ENCODE data around the gene LIME1. TPM values are rescaled to one million over a fixed set of nuclear protein-coding genes. Genes with fewer than 3 reads are reported as not detected.

Gene LIME1
- total and polyA plus RNA-seq, 2 of the 4 experiments (the other 2 are of a cell fraction): 0.36 to 7.8 TPM

DNA sequence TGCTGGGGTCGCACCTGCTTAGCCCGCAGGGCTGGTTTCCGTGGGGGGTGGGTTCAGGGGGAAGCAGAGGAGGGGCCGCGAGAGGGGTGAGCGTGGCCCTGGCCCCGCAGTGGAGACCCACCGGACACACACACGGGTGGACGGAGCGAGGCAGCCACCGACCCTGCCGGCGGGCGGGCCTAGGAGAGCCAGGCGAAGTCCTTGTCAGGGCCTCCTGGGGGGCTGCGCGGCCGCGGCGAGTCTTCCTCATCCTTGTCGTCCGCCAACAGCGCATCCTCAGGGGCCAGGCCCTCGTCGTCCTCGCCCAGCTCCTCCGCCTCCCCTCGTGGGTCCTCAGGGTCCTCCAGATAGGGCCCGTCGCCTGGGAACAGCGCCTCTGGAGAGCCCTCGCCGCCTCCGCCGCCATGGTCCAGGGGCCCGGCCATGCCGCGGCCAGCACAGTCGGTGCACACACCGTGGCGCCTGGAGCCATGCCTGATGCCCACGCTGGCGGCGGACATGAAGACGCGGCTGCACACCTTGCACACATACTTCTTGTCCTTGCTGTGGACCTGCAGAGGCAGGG is 10.4 kb downstream of the LIME1 start (continued):
- TF ChIP-seq CHD1 (IDR thresholded peaks at IDR 0.05; ENCODE audit: low read depth, low read length) (no peak), RFX5 (IDR thresholded peaks at IDR 0.05; ENCODE audit: low read depth, low read length) (no peak), RCOR1 (IDR thresholded peaks at IDR 0.05; ENCODE audit: insufficient replicate concordance, low read length) (no peak)

DNA sequence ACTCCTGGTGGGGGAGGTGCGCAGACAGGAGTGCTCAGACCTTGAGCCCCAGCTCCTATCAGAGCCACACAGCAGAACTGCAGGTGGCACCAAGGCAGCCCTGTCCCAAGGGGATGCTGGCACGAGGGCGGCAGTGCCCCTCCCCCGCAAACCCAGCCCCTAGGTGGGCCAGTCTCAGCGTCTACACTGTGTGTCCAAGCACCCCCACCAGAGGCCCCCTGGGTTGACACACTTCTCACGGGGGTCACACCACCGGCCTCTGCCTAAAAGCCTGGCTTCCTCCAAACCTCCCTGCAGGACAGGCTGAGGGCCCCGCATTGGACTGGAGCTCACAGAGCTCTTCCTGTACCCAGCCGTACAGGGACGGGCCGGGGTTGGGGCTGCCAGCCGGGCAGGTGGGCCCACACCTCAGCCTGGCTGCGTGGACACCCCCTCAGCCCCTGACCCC is 11.2 kb downstream of the LIME1 start:
- no peaks in the 10 kb centered on the region for H3K4me1 ChIP-seq (ENCODE audit: control insufficient read depth, insufficient read depth, low read length)
- H3K27me3 ChIP-seq (ENCODE audit: control insufficient read depth, insufficient read depth, low read length): no peaks in the 10 kb centered on the region
- no peak overlapping the region for H3K4me2 ChIP-seq (ENCODE audit: low read depth, low read length)
- no peak overlapping the region for H2BK120ac ChIP-seq (ENCODE audit: low read depth, low read length)
- WGBS, 2 experiments (ENCODE audit: extremely low coverage in 2 of 2, insufficient read length in 1 of 2): 83% methylated on average over 6 of the region's 13 CpGs; no CpG with 5 or more reads in 1 of the 2 experiments
- H3K14ac ChIP-seq (replicated peaks; ENCODE audit: low read depth, low read length): no peak overlapping the region
- H4K91ac ChIP-seq (ENCODE audit: insufficient read depth, low read depth, low read length): no peak overlapping the region
- H2AFZ ChIP-seq (replicated peaks; ENCODE audit: low read length, poor library complexity): no peak overlapping the region
- ATAC-seq (ENCODE audit: low read depth) (no peak), DNase-seq (no peak)
- no peak overlapping the region for H4K8ac ChIP-seq (ENCODE audit: low read depth in 2 of 2, low read length in 2 of 2)
- H3K9me3 ChIP-seq (ENCODE audit: control insufficient read depth, insufficient read depth, low read length): no peaks in the 10 kb centered on the region
- dilution Hi-C loops (cut with HindIII; ENCODE audit: low sequenced_read_pairs, unreplicated experiment): no loop called here
- BruUV-seq (replicated peaks): no TSS peak
- intact Hi-C loops (cut with micrococcal nuclease): no loop called here
- ChIA-PET POLR2A (ENCODE audit: unreplicated experiment) (no interaction called here), CTCF (no interaction called here)
- H4K20me1 ChIP-seq (ENCODE audit: insufficient read depth, low read length): no peaks in the 10 kb centered on the region; the same call in 1 of the 2 replicates
- H3K56ac ChIP-seq (ENCODE audit: extremely low read depth, insufficient read depth, low read length): no peak overlapping the region
- no peak overlapping the region for H3K4me3 ChIP-seq (ENCODE audit: insufficient read depth, low read depth, low read length)
- no peak overlapping the region for H2BK15ac ChIP-seq (ENCODE audit: low read depth, low read length)
- H2BK20ac ChIP-seq (ENCODE audit: low read depth, low read length): no peak overlapping the region
- no peak overlapping the region for H2AK5ac ChIP-seq (ENCODE audit: low read depth, low read length)
- H3K9me1 ChIP-seq (ENCODE audit: insufficient read depth, low read length): no peaks in the 10 kb centered on the region
- H3K36me3 ChIP-seq (ENCODE audit: control insufficient read depth, insufficient read depth, low read length): peaks cover 17% of the 10 kb centered on the region; the same call in 1 of the 2 replicates
- no peak overlapping the region for H3K27ac ChIP-seq (ENCODE audit: insufficient read depth, low read length)
- H3K18ac ChIP-seq (ENCODE audit: low read depth, low read length): no peak overlapping the region
- no peak overlapping the region for H3K23ac ChIP-seq (ENCODE audit: low read depth, low read length)
- H3K4ac ChIP-seq (ENCODE audit: low read depth, low read length): no peak overlapping the region
- H2BK5ac ChIP-seq (ENCODE audit: low read depth, low read length, poor library complexity, severe bottlenecking): no peak overlapping the region
- H4K5ac ChIP-seq (ENCODE audit: low read depth, low read length): no peak overlapping the region
- no peak overlapping the region for H2AK9ac ChIP-seq (replicated peaks; ENCODE audit: low read depth, low read length, poor library complexity)
- in situ Hi-C loops (cut with MboI; ENCODE audit: low sequenced_read_pairs): no loop called here
- H3K79me1 ChIP-seq (ENCODE audit: low read depth in 1 of 2, low read length in 2 of 2): no peaks in the 10 kb centered on the region; a peak in 1 of 4 replicates
- no peak overlapping the region for H3K9ac ChIP-seq (ENCODE audit: low read depth, low read length)
- TF ChIP-seq BHLHE40 (IDR thresholded peaks at IDR 0.05; ENCODE audit: low read depth, low read length) (no peak), RCOR1 (IDR thresholded peaks at IDR 0.05; ENCODE audit: insufficient replicate concordance, low read length) (no peak), MAZ (IDR thresholded peaks at IDR 0.05; ENCODE audit: borderline replicate concordance, low read depth, low read length) (no peak), RAD21 (IDR thresholded peaks at IDR 0.05; ENCODE audit: low read length) (no peak), MAFK (IDR thresholded peaks at IDR 0.05; ENCODE audit: low read depth, low read length) (no peak), CHD1 (IDR thresholded peaks at IDR 0.05; ENCODE audit: low read depth, low read length) (no peak), CEBPB (IDR thresholded peaks at IDR 0.05; ENCODE audit: low read depth, low read length) (no peak), CTCF (conservative IDR thresholded peaks at IDR 0.05; ENCODE audit: low read depth, low read length) (no peak), FOS (IDR thresholded peaks at IDR 0.05; ENCODE audit: low read depth, low read length) (no peak), POLR2A (IDR thresholded peaks at IDR 0.05; ENCODE audit: low read depth, low read length) (no peak), RFX5 (IDR thresholded peaks at IDR 0.05; ENCODE audit: low read depth, low read length) (no peak), NFE2L2 (IDR thresholded peaks at IDR 0.05; ENCODE audit: low read depth, low read length) (no peak), SMC3 (IDR thresholded peaks at IDR 0.05; ENCODE audit: low read depth, low read length) (no peak), MXI1 (IDR thresholded peaks at IDR 0.05; ENCODE audit: borderline replicate concordance, low read depth, low read length) (no peak)
- TF ChIP-seq, protein P1, sequence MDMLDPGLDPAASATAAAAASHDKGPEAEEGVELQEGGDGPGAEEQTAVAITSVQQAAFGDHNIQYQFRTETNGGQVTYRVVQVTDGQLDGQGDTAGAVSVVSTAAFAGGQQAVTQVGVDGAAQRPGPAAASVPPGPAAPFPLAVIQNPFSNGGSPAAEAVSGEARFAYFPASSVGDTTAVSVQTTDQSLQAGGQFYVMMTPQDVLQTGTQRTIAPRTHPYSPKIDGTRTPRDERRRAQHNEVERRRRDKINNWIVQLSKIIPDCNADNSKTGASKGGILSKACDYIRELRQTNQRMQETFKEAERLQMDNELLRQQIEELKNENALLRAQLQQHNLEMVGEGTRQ (IDR thresholded peaks at IDR 0.05; ENCODE audit: low read depth, low read length): no peak

Data from IMR-90 (cell line).